ENCODE measurements around the gene GSX2.

GSX2 gene

GRCh38 chr4:54140287-54140686, 40.3 kb downstream of the GSX2 start:
- TF ChIP-seq CTCF (IDR thresholded peaks at IDR 0.05; ENCODE audit: extremely low read depth, insufficient read depth, missing control alignments), result no peak
- in situ Hi-C loops (cut with MboI; ENCODE audit: low pct_unique_long_range_greater_than_20kb, low sequenced_read_pairs, unreplicated experiment), result no loop called here
- no peak for DNase-seq (ENCODE audit: low spot score)

GRCh38 chr4:54144199-54144598, 44.2 kb downstream of the GSX2 start:
- no peak for DNase-seq (ENCODE audit: low spot score)
- in situ Hi-C loops (cut with MboI; ENCODE audit: low pct_unique_long_range_greater_than_20kb, low sequenced_read_pairs, unreplicated experiment), result no loop called here
- no peak for TF ChIP-seq CTCF (IDR thresholded peaks at IDR 0.05; ENCODE audit: extremely low read depth, insufficient read depth, missing control alignments)

GRCh38 chr4:54144661-54145171, 44.8 kb downstream of the GSX2 start:
- DNase-seq (ENCODE audit: low spot score), result no peak
- in situ Hi-C loops (cut with MboI; ENCODE audit: low pct_unique_long_range_greater_than_20kb, low sequenced_read_pairs, unreplicated experiment), result no loop called here
- TF ChIP-seq CTCF (IDR thresholded peaks at IDR 0.05; ENCODE audit: extremely low read depth, insufficient read depth, missing control alignments), result no peak

- no peak for TF ChIP-seq CTCF (IDR thresholded peaks at IDR 0.05; ENCODE audit: extremely low read depth, insufficient read depth, missing control alignments)
- in situ Hi-C loops (cut with MboI; ENCODE audit: low pct_unique_long_range_greater_than_20kb, low sequenced_read_pairs, unreplicated experiment), result no loop called here
- DNase-seq (ENCODE audit: low spot score), result no peak
Measured at GRCh38 chr4:54146139-54146538, 46.2 kb downstream of the GSX2 start.

- TF ChIP-seq CTCF (IDR thresholded peaks at IDR 0.05; ENCODE audit: extremely low read depth, insufficient read depth, missing control alignments), result no peak
- in situ Hi-C loops (cut with MboI; ENCODE audit: low pct_unique_long_range_greater_than_20kb, low sequenced_read_pairs, unreplicated experiment), result no loop called here
- no peak for DNase-seq (ENCODE audit: low spot score)
Measured at GRCh38 chr4:54149323-54149722, 49.4 kb downstream of the GSX2 start.

Measured in GM13977 (cell line).